ENCODE results near the gene KRT34.
"Not testable (repeated sequence)": the region's sequence is repeated elsewhere in the genome, so short reads cannot be mapped to it uniquely, and the experiment has no call there.

Gene KRT34

GRCh38 chr17:41381943-41382342 is at the start of gene KRT34:
Gene KRT34, minus strand, starts transcription at chr17:41382306. Its CDS starts 60 bp downstream, at chr17:41382246.
- not testable (repeated sequence) for H3K9me3 ChIP-seq (ENCODE audit: control insufficient read depth, low read length); H3K36me3 ChIP-seq (ENCODE audit: control insufficient read depth, insufficient read depth, low read length); H3K4me1 ChIP-seq (ENCODE audit: control insufficient read depth, insufficient read depth, low read length); H3K9ac ChIP-seq (ENCODE audit: low read length); H3K27me3 ChIP-seq (ENCODE audit: control insufficient read depth, insufficient read depth, low read length); H3K4me3 ChIP-seq (ENCODE audit: low read length)

- not testable (repeated sequence) for H3K9me3 ChIP-seq (ENCODE audit: control insufficient read depth, low read length); H3K36me3 ChIP-seq (ENCODE audit: control insufficient read depth, insufficient read depth, low read length); H3K4me1 ChIP-seq (ENCODE audit: control insufficient read depth, insufficient read depth, low read length); H3K27me3 ChIP-seq (ENCODE audit: control insufficient read depth, insufficient read depth, low read length); H3K4me3 ChIP-seq (ENCODE audit: low read length); H3K9ac ChIP-seq (ENCODE audit: low read length)
Measured at GRCh38 chr17:41430376-41430775, 48.3 kb upstream of the KRT34 start.

- no peak overlapping the region for H3K9ac ChIP-seq (ENCODE audit: low read length)
- no peak overlapping the region for H3K4me3 ChIP-seq (ENCODE audit: low read length)
- no peaks in the 10 kb centered on the region for H3K4me1 ChIP-seq (ENCODE audit: control insufficient read depth, insufficient read depth, low read length)
- H3K27me3 ChIP-seq (ENCODE audit: control insufficient read depth, insufficient read depth, low read length), result no peaks in the 10 kb centered on the region
- H3K36me3 ChIP-seq (ENCODE audit: control insufficient read depth, insufficient read depth, low read length), result no peaks in the 10 kb centered on the region
- no peaks in the 10 kb centered on the region for H3K9me3 ChIP-seq (ENCODE audit: control insufficient read depth, low read length)
Measured at GRCh38 chr17:41429667-41430066, 47.6 kb upstream of the KRT34 start.

GRCh38 chr17:41428591-41429291 is 46.6 kb upstream of the KRT34 start:
- H3K36me3 ChIP-seq (ENCODE audit: control insufficient read depth, insufficient read depth, low read length), result no peaks in the 10 kb centered on the region
- no peaks in the 10 kb centered on the region for H3K27me3 ChIP-seq (ENCODE audit: control insufficient read depth, insufficient read depth, low read length)
- no peak overlapping the region for H3K4me3 ChIP-seq (ENCODE audit: low read length)

GRCh38 chr17:41424111-41424635 is 42.1 kb upstream of the KRT34 start, which contains the start of gene KRT37:
Gene KRT37, minus strand, starts transcription at chr17:41424585. Its CDS starts 62 bp downstream, at chr17:41424523.
- Histone ChIP-seq H3K27me3 (ENCODE audit: control insufficient read depth, insufficient read depth, low read length) (no peaks in the 10 kb centered on the region), H3K4me3 (ENCODE audit: low read length) (no peak within 1 kb of the TSS), H3K4me1 (ENCODE audit: control insufficient read depth, insufficient read depth, low read length) (no peaks in the 10 kb centered on the region), H3K9ac (ENCODE audit: low read length) (no peak within 1 kb of the TSS), H3K9me3 (ENCODE audit: control insufficient read depth, low read length) (no peaks in the 10 kb centered on the region), H3K36me3 (ENCODE audit: control insufficient read depth, insufficient read depth, low read length) (no peaks in the 10 kb centered on the region)

More at GRCh38 chr17:41428591-41429291, 46.6 kb upstream of the KRT34 start:
- no peak overlapping the region for H3K9ac ChIP-seq (ENCODE audit: low read length)
- no peaks in the 10 kb centered on the region for H3K4me1 ChIP-seq (ENCODE audit: control insufficient read depth, insufficient read depth, low read length)
- no peaks in the 10 kb centered on the region for H3K9me3 ChIP-seq (ENCODE audit: control insufficient read depth, low read length)

GRCh38 chr17:41422586-41422985 is 40.5 kb upstream of the KRT34 start:
- not testable (repeated sequence) for H3K27me3 ChIP-seq (ENCODE audit: control insufficient read depth, insufficient read depth, low read length); H3K36me3 ChIP-seq (ENCODE audit: control insufficient read depth, insufficient read depth, low read length); H3K9me3 ChIP-seq (ENCODE audit: control insufficient read depth, low read length); H3K9ac ChIP-seq (ENCODE audit: low read length); H3K4me3 ChIP-seq (ENCODE audit: low read length); H3K4me1 ChIP-seq (ENCODE audit: control insufficient read depth, insufficient read depth, low read length)

- no peak overlapping the region for H3K4me3 ChIP-seq (ENCODE audit: low read length)
Measured at GRCh38 chr17:41421617-41422016, 39.5 kb upstream of the KRT34 start.

GRCh38 chr17:41421116-41421515 is 39.0 kb upstream of the KRT34 start:
- Histone ChIP-seq H3K4me1 (ENCODE audit: control insufficient read depth, insufficient read depth, low read length) (peaks cover 8% of the 10 kb centered on the region), H3K9me3 (ENCODE audit: control insufficient read depth, low read length) (no peaks in the 10 kb centered on the region), H3K36me3 (ENCODE audit: control insufficient read depth, insufficient read depth, low read length) (no peaks in the 10 kb centered on the region), H3K4me3 (ENCODE audit: low read length) (no peak overlapping the region), H3K9ac (ENCODE audit: low read length) (no peak overlapping the region), H3K27me3 (ENCODE audit: control insufficient read depth, insufficient read depth, low read length) (no peaks in the 10 kb centered on the region)

More at GRCh38 chr17:41421617-41422016, 39.5 kb upstream of the KRT34 start:
- H3K9me3 ChIP-seq (ENCODE audit: control insufficient read depth, low read length), result no peaks in the 10 kb centered on the region
- H3K27me3 ChIP-seq (ENCODE audit: control insufficient read depth, insufficient read depth, low read length), result no peaks in the 10 kb centered on the region
- H3K36me3 ChIP-seq (ENCODE audit: control insufficient read depth, insufficient read depth, low read length), result no peaks in the 10 kb centered on the region
- peaks cover 8% of the 10 kb centered on the region for H3K4me1 ChIP-seq (ENCODE audit: control insufficient read depth, insufficient read depth, low read length)
- H3K9ac ChIP-seq (ENCODE audit: low read length), result no peak overlapping the region

GRCh38 chr17:41420134-41420533 is 38.0 kb upstream of the KRT34 start:
- Histone ChIP-seq H3K9me3 (ENCODE audit: control insufficient read depth, low read length) (no peaks in the 10 kb centered on the region), H3K4me1 (ENCODE audit: control insufficient read depth, insufficient read depth, low read length) (peaks cover 8% of the 10 kb centered on the region), H3K9ac (ENCODE audit: low read length) (no peak overlapping the region), H3K36me3 (ENCODE audit: control insufficient read depth, insufficient read depth, low read length) (no peaks in the 10 kb centered on the region), H3K27me3 (ENCODE audit: control insufficient read depth, insufficient read depth, low read length) (no peaks in the 10 kb centered on the region), H3K4me3 (ENCODE audit: low read length) (no peak overlapping the region)

GRCh38 chr17:41419716-41420115 is 37.6 kb upstream of the KRT34 start:
- no peak overlapping the region for H3K4me3 ChIP-seq (ENCODE audit: low read length)
- H3K4me1 ChIP-seq (ENCODE audit: control insufficient read depth, insufficient read depth, low read length), result peaks cover 8% of the 10 kb centered on the region
- no peaks in the 10 kb centered on the region for H3K27me3 ChIP-seq (ENCODE audit: control insufficient read depth, insufficient read depth, low read length)
- H3K9ac ChIP-seq (ENCODE audit: low read length), result no peak overlapping the region
- no peaks in the 10 kb centered on the region for H3K9me3 ChIP-seq (ENCODE audit: control insufficient read depth, low read length)
- no peaks in the 10 kb centered on the region for H3K36me3 ChIP-seq (ENCODE audit: control insufficient read depth, insufficient read depth, low read length)

- Histone ChIP-seq H3K4me3 (ENCODE audit: low read length) (no peak overlapping the region), H3K36me3 (ENCODE audit: control insufficient read depth, insufficient read depth, low read length) (no peaks in the 10 kb centered on the region), H3K27me3 (ENCODE audit: control insufficient read depth, insufficient read depth, low read length) (no peaks in the 10 kb centered on the region), H3K9ac (ENCODE audit: low read length) (no peak overlapping the region), H3K9me3 (ENCODE audit: control insufficient read depth, low read length) (no peaks in the 10 kb centered on the region), H3K4me1 (ENCODE audit: control insufficient read depth, insufficient read depth, low read length) (peaks cover 8% of the 10 kb centered on the region)
Measured at GRCh38 chr17:41418116-41418860, 36.2 kb upstream of the KRT34 start.

GRCh38 chr17:41417576-41418015 is 35.5 kb upstream of the KRT34 start:
- no peaks in the 10 kb centered on the region for H3K27me3 ChIP-seq (ENCODE audit: control insufficient read depth, insufficient read depth, low read length)
- H3K9me3 ChIP-seq (ENCODE audit: control insufficient read depth, low read length), result no peaks in the 10 kb centered on the region
- peaks cover 8% of the 10 kb centered on the region for H3K4me1 ChIP-seq (ENCODE audit: control insufficient read depth, insufficient read depth, low read length)
- H3K4me3 ChIP-seq (ENCODE audit: low read length), result no peak overlapping the region
- no peaks in the 10 kb centered on the region for H3K36me3 ChIP-seq (ENCODE audit: control insufficient read depth, insufficient read depth, low read length)
- H3K9ac ChIP-seq (ENCODE audit: low read length), result no peak overlapping the region

Measured in mucosa of stomach (tissue), 1 donor.